ENCODE data around the gene TMEM208. TPM values are rescaled to one million over a fixed set of nuclear protein-coding genes. Genes with fewer than 3 reads are reported as not detected.

TMEM208 gene
- total RNA-seq, 4 donors from 2014 or later = 23.9 to 40.3 (median 33.3) TPM

DNA sequence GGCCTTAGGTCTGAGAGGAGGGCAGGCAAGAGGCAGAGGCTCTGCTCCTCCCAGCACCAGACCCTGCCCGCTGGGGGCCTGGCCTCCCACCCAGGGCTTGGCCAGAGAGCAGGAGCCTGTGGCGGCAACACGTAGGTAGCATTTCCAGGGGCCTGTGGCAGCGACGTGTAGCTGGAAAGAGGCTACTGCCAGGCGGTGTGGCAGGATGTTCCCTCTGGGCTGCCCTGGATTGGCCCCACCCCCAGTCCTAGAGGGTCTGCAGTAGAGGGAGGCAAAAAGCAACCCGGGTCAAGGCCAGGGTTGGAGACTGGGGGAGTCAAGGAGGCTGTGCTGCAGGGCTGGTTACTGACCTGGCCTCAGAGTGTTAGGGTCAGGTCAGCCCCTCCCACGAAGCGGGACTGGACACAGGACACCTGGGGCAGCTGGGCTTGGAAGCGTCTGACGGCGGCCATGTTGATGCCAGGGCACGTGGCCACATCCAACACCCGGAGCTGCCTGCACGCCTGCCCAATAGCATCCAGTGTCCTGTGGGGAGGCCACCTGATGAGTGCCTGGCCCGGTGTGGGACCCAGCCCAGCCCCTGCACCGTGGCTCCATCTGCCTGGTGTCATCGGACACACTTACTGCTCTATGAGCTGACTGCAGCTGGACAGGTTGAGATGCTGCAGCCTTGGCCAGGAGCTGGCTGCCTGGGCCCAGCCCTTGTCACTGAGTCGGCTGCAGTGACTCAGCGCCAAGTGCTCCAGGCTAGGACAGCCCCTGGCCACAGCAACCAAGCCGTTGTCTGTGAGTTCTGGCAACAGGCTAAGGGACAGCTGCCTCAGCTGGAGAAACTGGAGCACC lies 19.5 kb upstream of the TMEM208 start:
- no peaks in the 10 kb centered on the region for H3K27me3 ChIP-seq
- TF ChIP-seq CTCF (IDR thresholded peaks at IDR 0.05) (no peak), POLR2A (IDR thresholded peaks at IDR 0.05) (no peak)
- peaks cover 0 to 17% (median 0%) of the 10 kb centered on the region in 3 donors for H3K36me3 ChIP-seq
- H3K4me3 ChIP-seq = no peak overlapping the region
- H3K27ac ChIP-seq = no peak overlapping the region
- H3K9me3 ChIP-seq = no peaks in the 10 kb centered on the region
- no peak for DNase-seq
- no peaks in the 10 kb centered on the region for H3K4me1 ChIP-seq

- TF ChIP-seq CTCF (IDR thresholded peaks at IDR 0.05) = no peak
- TF ChIP-seq POLR2A (IDR thresholded peaks at IDR 0.05) = no peak
- Histone ChIP-seq H3K36me3 (peaks cover 0 to 9% (median 0%) of the 10 kb centered on the region in 3 donors), H3K27me3 (no peaks in the 10 kb centered on the region), H3K9me3 (no peaks in the 10 kb centered on the region), H3K4me3 (no peak overlapping the region), H3K4me1 (no peaks in the 10 kb centered on the region), H3K27ac (no peak overlapping the region)
- no peak for DNase-seq
Observed at GRCh38 chr16:67208154-67208896, 18.6 kb upstream of the TMEM208 start.

DNA sequence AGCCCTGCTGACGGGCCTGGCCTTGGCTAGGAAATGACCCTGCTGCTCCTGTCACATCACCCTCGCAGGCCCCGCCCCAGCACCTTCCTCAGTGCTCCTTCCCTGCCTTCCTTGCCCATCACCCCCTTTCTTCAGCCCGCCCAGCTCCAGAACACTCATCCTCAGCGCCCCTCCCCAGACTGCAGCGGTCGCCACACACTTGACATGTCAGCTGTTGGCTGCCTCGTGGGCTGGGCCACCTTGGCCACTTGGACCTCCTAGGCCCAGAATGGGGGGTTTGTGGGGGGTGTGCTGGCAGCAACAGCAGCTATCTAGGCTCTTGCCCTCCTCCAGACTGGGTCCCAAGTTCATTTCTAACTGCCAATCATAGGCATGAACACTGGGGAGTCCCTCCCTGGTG lies 17.4 kb upstream of the TMEM208 start:
- Histone ChIP-seq H3K36me3 (no peaks in the 10 kb centered on the region), H3K9me3 (no peaks in the 10 kb centered on the region)
- no peak for TF ChIP-seq CTCF (IDR thresholded peaks at IDR 0.05)
- no peak for TF ChIP-seq POLR2A (IDR thresholded peaks at IDR 0.05)

GRCh38 chr16:67210069-67210937 lies 16.6 kb upstream of the TMEM208 start:
- Histone ChIP-seq H3K4me1 (peaks cover 0 to 9% (median 0%) of the 10 kb centered on the region in 4 donors), H3K4me3 (no peak overlapping the region), H3K9me3 (no peaks in the 10 kb centered on the region), H3K27me3 (no peaks in the 10 kb centered on the region), H3K27ac (no peak overlapping the region), H3K36me3 (no peaks in the 10 kb centered on the region)
- DNase-seq = no peak
- TF ChIP-seq POLR2A (IDR thresholded peaks at IDR 0.05) (no peak), CTCF (IDR thresholded peaks at IDR 0.05) (no peak)

More for the DNA sequence above, 17.4 kb upstream of the TMEM208 start:
- Histone ChIP-seq H3K27me3 (no peaks in the 10 kb centered on the region), H3K27ac (no peak overlapping the region), H3K4me1 (peaks cover 0 to 9% (median 0%) of the 10 kb centered on the region in 4 donors), H3K4me3 (no peak overlapping the region)
- no peak for DNase-seq

DNA sequence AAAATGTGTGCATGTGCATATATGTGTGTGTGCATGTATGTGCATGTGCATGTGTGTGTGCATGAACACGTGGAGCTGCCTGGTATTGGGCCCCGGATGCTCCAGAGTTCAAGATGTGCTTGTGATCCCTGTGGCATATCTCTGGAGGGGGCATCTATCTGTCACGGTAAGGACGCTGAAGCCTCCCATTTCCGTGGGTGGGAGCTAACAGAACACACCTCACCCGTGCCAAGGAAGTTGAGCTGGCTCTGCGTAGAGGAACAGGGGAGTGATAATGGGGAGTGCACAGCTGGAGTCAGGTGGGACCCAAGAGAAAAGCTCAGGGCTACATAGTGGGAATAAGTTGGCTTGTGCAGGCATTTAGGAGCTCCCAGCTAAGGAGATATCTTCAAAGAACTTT lies 15.3 kb upstream of the TMEM208 start:
- H3K36me3 ChIP-seq = no peaks in the 10 kb centered on the region
- no peak overlapping the region for H3K27ac ChIP-seq
- H3K4me3 ChIP-seq = no peak overlapping the region
- no peaks in the 10 kb centered on the region for H3K9me3 ChIP-seq
- H3K27me3 ChIP-seq = no peaks in the 10 kb centered on the region
- H3K4me1 ChIP-seq = peaks cover 0 to 9% (median 0%) of the 10 kb centered on the region in 4 donors
- no peak for TF ChIP-seq POLR2A (IDR thresholded peaks at IDR 0.05)
- no peak for TF ChIP-seq CTCF (IDR thresholded peaks at IDR 0.05)
- no peak for DNase-seq

Data from Peyer's patch (tissue), 4 donors.